Measurements from ENCODE around the gene RABL6. TPM values are rescaled to one million over a fixed set of nuclear protein-coding genes. Genes with fewer than 3 reads are reported as not detected.

The RABL6 gene
- total and polyA plus RNA-seq, 4 donors = 34.8 to 93.5 (median 67.7) TPM

- DNase-seq (ENCODE audit: low read depth in 4 of 6, low spot score in 6 of 6) = no peak
- H3K27ac ChIP-seq (ENCODE audit: low read depth, low read length) = no peak overlapping the region
- peaks cover 31% of the 10 kb centered on the region for H3K27me3 ChIP-seq (ENCODE audit: control insufficient read depth, insufficient read depth, low read length)
- H3K4me3 ChIP-seq (ENCODE audit: low read depth, low read length) = no peak overlapping the region
- 35% methylated on average over 102 of the region's 102 CpGs for WGBS (ENCODE audit: insufficient coverage)
- H3K36me3 ChIP-seq (ENCODE audit: control insufficient read depth, insufficient read depth, low read length) = peaks cover 51% of the 10 kb centered on the region
- H3K4me1 ChIP-seq (ENCODE audit: control insufficient read depth, insufficient read depth, low read length) = peaks cover 67% of the 10 kb centered on the region
- H3K9me3 ChIP-seq (ENCODE audit: control insufficient read depth, insufficient read depth, low read length) = no peaks in the 10 kb centered on the region
Observed at GRCh38 chr9:136845465-136846260, 37.9 kb downstream of the RABL6 start.

GRCh38 chr9:136846376-136847087 is 38.8 kb downstream of the RABL6 start:
- DNase-seq (ENCODE audit: low read depth in 4 of 6, low spot score in 6 of 6) = no peak
- H3K27ac ChIP-seq (ENCODE audit: low read depth, low read length) = no peak overlapping the region
- WGBS (ENCODE audit: insufficient coverage) = 18% methylated on average over 98 of the region's 98 CpGs
- no peak overlapping the region for H3K4me3 ChIP-seq (ENCODE audit: low read depth, low read length)
- peaks cover 51% of the 10 kb centered on the region for H3K36me3 ChIP-seq (ENCODE audit: control insufficient read depth, insufficient read depth, low read length)
- peaks cover 66% of the 10 kb centered on the region for H3K4me1 ChIP-seq (ENCODE audit: control insufficient read depth, insufficient read depth, low read length)
- no peaks in the 10 kb centered on the region for H3K9me3 ChIP-seq (ENCODE audit: control insufficient read depth, insufficient read depth, low read length)
- peaks cover 31% of the 10 kb centered on the region for H3K27me3 ChIP-seq (ENCODE audit: control insufficient read depth, insufficient read depth, low read length)

- Histone ChIP-seq H3K9me3 (ENCODE audit: control insufficient read depth, insufficient read depth, low read length) (no peaks in the 10 kb centered on the region), H3K36me3 (ENCODE audit: control insufficient read depth, insufficient read depth, low read length) (peaks cover 53% of the 10 kb centered on the region), H3K4me3 (ENCODE audit: low read depth, low read length) (peak overlapping the region; percentile 91), H3K4me1 (ENCODE audit: control insufficient read depth, insufficient read depth, low read length) (peaks cover 58% of the 10 kb centered on the region), H3K27ac (ENCODE audit: low read depth, low read length) (peak overlapping the region; percentile 98), H3K27me3 (ENCODE audit: control insufficient read depth, insufficient read depth, low read length) (peaks cover 31% of the 10 kb centered on the region)
- peak in 2 of 6 donors; percentile 4 to 66 for DNase-seq (ENCODE audit: low read depth in 4 of 6, low spot score in 6 of 6)
- 18% methylated on average over 67 of the region's 75 CpGs for WGBS (ENCODE audit: insufficient coverage)
Observed at GRCh38 chr9:136847088-136847825, 39.5 kb downstream of the RABL6 start.

- peaks cover 52% of the 10 kb centered on the region for H3K4me1 ChIP-seq (ENCODE audit: control insufficient read depth, insufficient read depth, low read length)
- H3K27ac ChIP-seq (ENCODE audit: low read depth, low read length) = peak overlapping the region; percentile 98
- no peaks in the 10 kb centered on the region for H3K9me3 ChIP-seq (ENCODE audit: control insufficient read depth, insufficient read depth, low read length)
- H3K27me3 ChIP-seq (ENCODE audit: control insufficient read depth, insufficient read depth, low read length) = peaks cover 31% of the 10 kb centered on the region
- peak in 2 of 6 donors; percentile 26 to 77 for DNase-seq (ENCODE audit: low read depth in 4 of 6, low spot score in 6 of 6)
- H3K4me3 ChIP-seq (ENCODE audit: low read depth, low read length) = peak overlapping the region; percentile 91
- WGBS (ENCODE audit: insufficient coverage) = 8% methylated on average over 48 of the region's 48 CpGs
- peaks cover 60% of the 10 kb centered on the region for H3K36me3 ChIP-seq (ENCODE audit: control insufficient read depth, insufficient read depth, low read length)
Observed at GRCh38 chr9:136847826-136848392, 40.2 kb downstream of the RABL6 start.

GRCh38 chr9:136848393-136849037 is 40.8 kb downstream of the RABL6 start:
- Histone ChIP-seq H3K4me3 (ENCODE audit: low read depth, low read length) (peak overlapping the region; percentile 91), H3K9me3 (ENCODE audit: control insufficient read depth, insufficient read depth, low read length) (no peaks in the 10 kb centered on the region), H3K27me3 (ENCODE audit: control insufficient read depth, insufficient read depth, low read length) (peaks cover 26% of the 10 kb centered on the region), H3K27ac (ENCODE audit: low read depth, low read length) (peak overlapping the region; percentile 98), H3K4me1 (ENCODE audit: control insufficient read depth, insufficient read depth, low read length) (peaks cover 46% of the 10 kb centered on the region), H3K36me3 (ENCODE audit: control insufficient read depth, insufficient read depth, low read length) (peaks cover 66% of the 10 kb centered on the region)
- peak in 1 of 6 donors; percentile 45 for DNase-seq (ENCODE audit: low read depth in 4 of 6, low spot score in 6 of 6)
- 3% methylated on average over 40 of the region's 53 CpGs for WGBS (ENCODE audit: insufficient coverage)

GRCh38 chr9:136849038-136849959 is 41.6 kb downstream of the RABL6 start, which contains the start of gene PHPT1:
Gene PHPT1, plus strand, starts transcription at chr9:136849409. Its CDS starts 22 bp downstream, at chr9:136849431.
- Histone ChIP-seq H3K27ac (ENCODE audit: low read depth, low read length) (peak within 1 kb of the TSS; percentile 98), H3K4me3 (ENCODE audit: low read depth, low read length) (peak within 1 kb of the TSS; percentile 91), H3K36me3 (ENCODE audit: control insufficient read depth, insufficient read depth, low read length) (peaks cover 74% of the 10 kb centered on the region), H3K27me3 (ENCODE audit: control insufficient read depth, insufficient read depth, low read length) (peaks cover 20% of the 10 kb centered on the region), H3K4me1 (ENCODE audit: control insufficient read depth, insufficient read depth, low read length) (peaks cover 38% of the 10 kb centered on the region), H3K9me3 (ENCODE audit: control insufficient read depth, insufficient read depth, low read length) (no peaks in the 10 kb centered on the region)
- under 1% methylated on average over 75 of the region's 77 CpGs for WGBS (ENCODE audit: insufficient coverage)
- peak; percentile 96 to 100 (median 98) for DNase-seq (ENCODE audit: low read depth in 4 of 6, low spot score in 6 of 6)

GRCh38 chr9:136849960-136850865 is 42.5 kb downstream of the RABL6 start:
- H3K27ac ChIP-seq (ENCODE audit: low read depth, low read length) = peak overlapping the region; percentile 98
- WGBS (ENCODE audit: insufficient coverage) = 38% methylated on average over 43 of the region's 43 CpGs
- H3K4me3 ChIP-seq (ENCODE audit: low read depth, low read length) = peak overlapping the region; percentile 91
- H3K27me3 ChIP-seq (ENCODE audit: control insufficient read depth, insufficient read depth, low read length) = peaks cover 16% of the 10 kb centered on the region
- H3K9me3 ChIP-seq (ENCODE audit: control insufficient read depth, insufficient read depth, low read length) = no peaks in the 10 kb centered on the region
- peaks cover 36% of the 10 kb centered on the region for H3K4me1 ChIP-seq (ENCODE audit: control insufficient read depth, insufficient read depth, low read length)
- no peak for DNase-seq (ENCODE audit: low read depth in 4 of 6, low spot score in 6 of 6)
- H3K36me3 ChIP-seq (ENCODE audit: control insufficient read depth, insufficient read depth, low read length) = peaks cover 80% of the 10 kb centered on the region
